HG03064 (cell line): ENCODE data around the gene ISOC2.
A peak's percentile ranks its signal among the peaks of the same experiment; 100 is the strongest.

Source experiments
- ATAC-seq: cut with Tn5 transposase; IDR thresholded peaks from one replicate; pipeline ENCODE4 v1.9.1; 2021; ENCODE audit warnings: low read depth; ENCODE audit not compliant: unreplicated experiment

ISOC2 gene

GRCh38 chr19:55479451-55480230 is 18.2 kb upstream of the ISOC2 start:
- no peak for ATAC-seq

- no peak for ATAC-seq
Observed at GRCh38 chr19:55479045-55479444, 17.6 kb upstream of the ISOC2 start.

GRCh38 chr19:55478364-55478763 is 16.9 kb upstream of the ISOC2 start:
- ATAC-seq = no peak

GRCh38 chr19:55477905-55478304 is 16.5 kb upstream of the ISOC2 start:
- ATAC-seq = no peak

GRCh38 chr19:55476100-55476775 is 14.8 kb upstream of the ISOC2 start, which contains the start of gene ZNF628:
Gene ZNF628 (plus strand): TSS chr19:55476617. CDS start chr19:55479911, 3,294 bp downstream.
- ATAC-seq = peak; percentile 83

- ATAC-seq = no peak
Observed at GRCh38 chr19:55474269-55475265, 13.1 kb upstream of the ISOC2 start.

GRCh38 chr19:55473225-55474012 is 12.0 kb upstream of the ISOC2 start:
- no peak for ATAC-seq

GRCh38 chr19:55472463-55472862 is 11.0 kb upstream of the ISOC2 start:
- no peak for ATAC-seq

GRCh38 chr19:55471266-55471665 is 9.8 kb upstream of the ISOC2 start:
- ATAC-seq = no peak

- no peak for ATAC-seq
Observed at GRCh38 chr19:55468054-55468393, 6.6 kb upstream of the ISOC2 start.

GRCh38 chr19:55467236-55468053 is 6.0 kb upstream of the ISOC2 start:
- ATAC-seq = peak; percentile 67

- ATAC-seq = no peak
Observed at GRCh38 chr19:55466241-55466614, 4.8 kb upstream of the ISOC2 start.

- ATAC-seq = no peak
Observed at GRCh38 chr19:55465460-55466240, 4.2 kb upstream of the ISOC2 start.

- no peak for ATAC-seq
Observed at GRCh38 chr19:55464662-55465054, 3.2 kb upstream of the ISOC2 start, which contains the start of gene C19orf85. Gene C19orf85 (minus strand): TSS chr19:55464751. CDS start chr19:55464554, 197 bp downstream.

- ATAC-seq = no peak
Observed at GRCh38 chr19:55464039-55464661, 2.7 kb upstream of the ISOC2 start.

- ATAC-seq = no peak
Observed at GRCh38 chr19:55463583-55464031, 2.2 kb upstream of the ISOC2 start.

GRCh38 chr19:55462722-55463121 is 1.3 kb upstream of the ISOC2 start:
- ATAC-seq = no peak
